HepG2 (cell line): ENCODE data around the gene CDK6. TPM values are rescaled to one million over a fixed set of nuclear protein-coding genes. Genes with fewer than 3 reads are reported as not detected.

Experiments
- ATAC-seq: fragments of 200-7000 bp; cut with Tn5 transposase; 3 replicates; pipeline ENCODE4 v1.9.1; 2020; ENCODE audit warnings: mild to moderate bottlenecking, moderate library complexity
- BruUV-seq: library from RNA; stranded (reverse); fragments of 400-500 nt; replicated peaks from 2 replicates; lab custom pipeline; 2021; lab: Mats Ljungman, UMichigan
- CTCF ChIA-PET: fragments of 300-600 bp; formaldehyde crosslinking; extraction: SDS; loops from one replicate; lab custom pipeline; 2021; ENCODE audit warnings: low total read pairs, inconsistent platforms, low intra/inter-chr PET ratio; lab: Yijun Ruan, JAX
- POLR2A ChIA-PET: fragments of 350-600 bp; sonication (Branson Sonifier 250); formaldehyde crosslinking; loops from one replicate; lab custom pipeline; 2020; ENCODE audit warnings: antibody characterized with exemption, inconsistent platforms; lab: Yijun Ruan, JAX
- DNase-seq: peaks from one replicate; pipeline ENCODE4 v3.0.0-alpha.2; 2015; ENCODE audit warnings: low spot score
- FAIRE-seq: peaks from 3 replicates; lab custom pipeline; 2011; peaks lifted over from hg19 to GRCh38; lab: Jason Lieb, UNC
- H2AFZ ChIP-seq: one replicate; pipeline ENCODE4 v1.6.1; 2011; ENCODE audit warnings: low read length, inconsistent platforms
- H3K27ac ChIP-seq: fragments of 300-600 bp; 3 replicates; pipeline ENCODE4 v1.8.0; 2011; ENCODE audit warnings: mixed run types, mild to moderate bottlenecking, mixed read lengths, low read length, inconsistent platforms; ENCODE audit not compliant: insufficient read depth; ENCODE audit errors: extremely low read length
- H3K27me3 ChIP-seq, 2 experiments: fragments of 200-600 bp in 1 of 2; 2 replicates in 1 of 2; 3 replicates in 1 of 2; pipeline versions ENCODE4 v1.6.0 to v1.8.0; 2011; ENCODE audit warnings: low read length in 2 of 2, mild to moderate bottlenecking in 2 of 2, moderate library complexity in 2 of 2, inconsistent platforms in 1 of 2; ENCODE audit not compliant: insufficient read depth in 2 of 2, control insufficient read depth in 1 of 2
- H3K36me3 ChIP-seq, 2 experiments: fragments of 200-600 bp in 1 of 2; replicated peaks in 1 of 2; 2 replicates in 1 of 2; 3 replicates in 1 of 2; pipeline versions ENCODE4 v1.5.1 to v1.8.0; 2011; ENCODE audit warnings: low read length in 2 of 2, inconsistent platforms in 1 of 2; ENCODE audit not compliant: insufficient read depth in 2 of 2, control insufficient read depth in 1 of 2
- H3K4me1 ChIP-seq: 2 replicates; pipeline ENCODE4 v1.5.1; 2012; ENCODE audit warnings: low read length, inconsistent platforms; ENCODE audit not compliant: insufficient read depth
- H3K4me2 ChIP-seq: 2 replicates; pipeline ENCODE4 v1.6.0; 2011; ENCODE audit warnings: low read depth, low read length, inconsistent platforms
- H3K4me3 ChIP-seq, 3 experiments: fragments of 200-600 bp in 1 of 3; sonication (generic), shearing (Covaris generic) in 1 of 3; replicated peaks in 1 of 3; 2 replicates each; pipeline ENCODE4 v1.5.1; 2011 to 2016; ENCODE audit warnings: low read length in 3 of 3, inconsistent platforms in 2 of 3, low read depth in 2 of 3, mild to moderate bottlenecking in 2 of 3, control low read depth in 1 of 3, mixed read lengths in 1 of 3; ENCODE audit not compliant: insufficient read depth in 1 of 3
- H3K79me2 ChIP-seq: one replicate; pipeline ENCODE4 v1.6.1; 2011; ENCODE audit warnings: low read length, inconsistent platforms; ENCODE audit not compliant: insufficient read depth
- H3K9ac ChIP-seq: 2 replicates; pipeline ENCODE4 v1.6.0; 2011; ENCODE audit warnings: mild to moderate bottlenecking, low read depth, low read length, inconsistent platforms; ENCODE audit not compliant: insufficient read depth
- H3K9me3 ChIP-seq: 2 replicates; pipeline ENCODE4 v1.5.1; 2012; ENCODE audit warnings: mild to moderate bottlenecking, low read length
- H4K20me1 ChIP-seq: 2 replicates; pipeline ENCODE4 v1.6.0; 2011; ENCODE audit warnings: inconsistent platforms, mild to moderate bottlenecking, low read length, moderate library complexity; ENCODE audit not compliant: insufficient read depth
- ZNF18 ChIP-seq: sonication (generic); formaldehyde crosslinking; IDR thresholded peaks from 2 replicates; pipeline ENCODE4 v1.8.0; 2022; ENCODE audit warnings: mild to moderate bottlenecking, missing genetic modification reagents; ENCODE audit not compliant: insufficient replicate concordance
- ZNF407 ChIP-seq: sonication (generic); formaldehyde crosslinking; IDR thresholded peaks from one replicate; pipeline ENCODE4 v1.5.1; 2020; ENCODE audit warnings: mild to moderate bottlenecking, missing genetic modification reagents; ENCODE audit errors: not compliant biosample characterization
- WGBS: methylation state at CpG from one replicate; pipeline ENCODE4 v1.1.6; 2017; ENCODE audit warnings: low lambda C conversion rate; 5-methylcytosine and 5-hydroxymethylcytosine counted together
- in situ Hi-C: cut with HindIII; loops from 2 replicates; pipeline ENCODE4 v1.10.0; 2017; ENCODE audit warnings: low pct_unique_long_range_greater_than_20kb; ENCODE audit not compliant: extremely low pct_ligation_motif_present
- intact Hi-C: fragments of 100-400 bp; cut with micrococcal nuclease; formaldehyde crosslinking; loops from one replicate; pipeline ENCODE4 v1.10.0; 2022; ENCODE audit not compliant: unreplicated experiment
- polyA plus RNA-seq, 8 experiments: library from polyadenylated mRNA; depleted of rRNA in 3 of 8; stranded (reverse) in 7 of 8; unstranded in 1 of 8; fragments of >200 nt; fragmentation: Illumina TruSeq in 4 of 8; extraction: Trizol in 4 of 8; gene quantifications; 2 replicates each; pipeline versions ENCODE4 v1.2.1 to v1.2.3, GENCODE V29; 2011 to 2016; ENCODE audit warnings: low read depth in 4 of 8, missing spikeins in 1 of 8, mixed read lengths in 1 of 8; ENCODE audit not compliant: insufficient read depth in 1 of 8
- total RNA-seq, 5 experiments: library from RNA; depleted of rRNA; stranded (reverse); fragments of >200 nt; fragmentation: Illumina TruSeq; extraction: Trizol; gene quantifications; 2 replicates each; pipeline ENCODE4 v1.2.3, GENCODE V29; 2016; ENCODE audit warnings: low read depth in 1 of 5
- TF ChIP-seq, protein P1 (sequence below): sonication (generic); formaldehyde crosslinking; IDR thresholded peaks from 2 replicates; pipeline ENCODE4 v1.8.1; 2023; ENCODE audit warnings: mild to moderate bottlenecking, missing genetic modification reagents, borderline replicate concordance

Gene CDK6
- total and polyA plus RNA-seq, 2 of the 13 experiments (the other 11 are each of a cell fraction or from before 2014, with no cell fraction given), result 34.6 to 90.8 TPM

- TF ChIP-seq, protein P1, sequence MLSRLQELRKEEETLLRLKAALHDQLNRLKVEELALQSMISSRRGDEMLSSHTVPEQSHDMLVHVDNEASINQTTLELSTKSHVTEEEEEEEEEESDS, result no peak
- TF ChIP-seq ZNF407 (CRISPR knock-in tag), result no peak
- no peak for TF ChIP-seq ZNF18 (CRISPR knock-in tag)
- no TSS peak for BruUV-seq
- Histone ChIP-seq H3K36me3 (peaks cover 3 to 40% of the 10 kb centered on the region in 2 experiments; a peak in 4 of 5 replicates), H3K4me2 (no peak overlapping the region), H3K9ac (no peak overlapping the region), H2AFZ (no peak overlapping the region), H3K79me2 (peaks cover 99% of the 10 kb centered on the region), H4K20me1 (peaks cover 34% of the 10 kb centered on the region), H3K9me3 (no peaks in the 10 kb centered on the region), H3K27ac (no peak overlapping the region), H3K4me1 (peaks cover 44% of the 10 kb centered on the region), H3K4me3 (no peak overlapping the region), H3K27me3 (no peaks in the 10 kb centered on the region)
- 94% methylated on average over 4 of the region's 4 CpGs for WGBS
- no peak for ATAC-seq
- ChIA-PET POLR2A (interaction anchor here (1.1 kb wide), 1 partner anchor 106 kb away, joined by 5 read pairs; no protein-coding TSS in a partner anchor), CTCF (no interaction called here)
- intact Hi-C loops (no loop called here), in situ Hi-C loops (no loop called here)
- DNase-seq, result no peak
- no peak for FAIRE-seq
Observed at GRCh38 chr7:92802406-92802805, 34.0 kb downstream of the CDK6 start.
